B cell (primary cell): Measurements from ENCODE around the gene OSM. TPM values are rescaled to one million over a fixed set of nuclear protein-coding genes. Genes with fewer than 3 reads are reported as not detected.

Experiments used
- ATAC-seq: fragments of 200-7000 bp; cut with Tn5 transposase; one replicate; pipeline ENCODE4 v1.10.0; 2021; ENCODE audit warnings: low read depth, mild to moderate bottlenecking, moderate number of reproducible peaks, moderate library complexity
- CTCF ChIA-PET: fragments of 350-600 bp; sonication (Branson Sonifier 250); formaldehyde crosslinking; loops from one replicate; lab custom pipeline; 2021; ENCODE audit warnings: antibody characterized with exemption, inconsistent platforms; lab: Charles Lee
- POLR2A ChIA-PET: fragments of 350-600 bp; sonication (Branson Sonifier 250); formaldehyde crosslinking; loops from one replicate; lab custom pipeline; 2021; ENCODE audit warnings: antibody characterized with exemption; lab: Charles Lee
- DNase-seq: peaks from one replicate; pipeline ENCODE4 v3.0.0; 2013
- H2AFZ ChIP-seq: 2 replicates; pipeline ENCODE4 v1.6.1; 2012; ENCODE audit warnings: mild to moderate bottlenecking, low read depth, low read length; ENCODE audit not compliant: insufficient read depth, poor library complexity, severe bottlenecking
- H3K27ac ChIP-seq, 2 donors: 1 replicate in 1 of 2; 2 replicates in 1 of 2; pipeline ENCODE4 v1.5.1; 2012 to 2013; ENCODE audit warnings: low read length in 2 of 2, mild to moderate bottlenecking in 2 of 2, moderate library complexity in 1 of 2
- H3K27me3 ChIP-seq, 4 experiments: fragments of 200-600 bp in 1 of 4; sonication (generic) in 1 of 4; replicated peaks in 1 of 4; 1 replicate in 2 of 4; 2 replicates in 2 of 4; pipeline versions ENCODE4 v1.6.1 to v1.7.0; 2013 to 2016; ENCODE audit warnings: low read length in 3 of 4, mild to moderate bottlenecking in 2 of 4, mixed read lengths in 1 of 4, moderate library complexity in 1 of 4; ENCODE audit not compliant: insufficient read depth in 4 of 4, control insufficient read depth in 3 of 4; ENCODE audit errors: control extremely low read depth in 1 of 4
- H3K36me3 ChIP-seq, 2 experiments: replicated peaks in 1 of 2; 1 replicate in 1 of 2; 2 replicates in 1 of 2; pipeline versions ENCODE4 v1.6.1 to v1.7.1; 2013; ENCODE audit warnings: low read length in 1 of 2; ENCODE audit not compliant: insufficient read depth in 2 of 2, control insufficient read depth in 1 of 2; ENCODE audit errors: control extremely low read depth in 1 of 2, extremely low read depth in 1 of 2
- H3K4me1 ChIP-seq, 2 donors: fragments of 200-600 bp in 1 of 2; sonication (generic) in 1 of 2; 1 replicate in 1 of 2; 2 replicates in 1 of 2; pipeline versions ENCODE4 v1.5.1 to v1.6.1; 2013 to 2017; ENCODE audit warnings: low read length in 2 of 2; ENCODE audit not compliant: control insufficient read depth in 2 of 2, insufficient read depth in 2 of 2
- H3K4me2 ChIP-seq: replicated peaks from 2 replicates; pipeline ENCODE3; 2012; ENCODE audit warnings: mild to moderate bottlenecking, low read depth, low read length; ENCODE audit not compliant: poor library complexity, severe bottlenecking
- H3K4me3 ChIP-seq, 5 experiments: fragments of 200-600 bp in 1 of 5; sonication (generic) in 1 of 5; 1 replicate in 3 of 5; 2 replicates in 2 of 5; pipeline versions ENCODE4 v1.5.1 to v1.7.0; 2011 to 2016; ENCODE audit warnings: low read length in 4 of 5, mild to moderate bottlenecking in 4 of 5, low read depth in 2 of 5, control low read depth in 1 of 5, moderate library complexity in 1 of 5; ENCODE audit not compliant: insufficient read depth in 1 of 5; ENCODE audit errors: control extremely low read depth in 1 of 5, extremely low read depth in 1 of 5
- H3K79me2 ChIP-seq: fragments of 200-600 bp; sonication (generic); one replicate; pipeline ENCODE4 v1.6.0; 2016; ENCODE audit warnings: low read length; ENCODE audit not compliant: control insufficient read depth, insufficient read depth
- H3K9ac ChIP-seq: fragments of 200-600 bp; sonication (generic); 2 replicates; pipeline ENCODE4 v1.6.1; 2017; ENCODE audit warnings: mild to moderate bottlenecking, low read length, moderate library complexity
- H3K9me3 ChIP-seq, 3 donors: one replicate each; pipeline versions ENCODE4 v1.6.1 to v1.7.1; 2013; ENCODE audit warnings: low read length in 2 of 3; ENCODE audit not compliant: control insufficient read depth in 2 of 3, insufficient read depth in 1 of 3; ENCODE audit errors: control extremely low read depth in 1 of 3
- H4K20me1 ChIP-seq: 2 replicates; pipeline ENCODE4 v1.6.0; 2012; ENCODE audit warnings: mild to moderate bottlenecking, low read length; ENCODE audit not compliant: insufficient read depth, control insufficient read depth, poor library complexity, severe bottlenecking
- H3K27ac Mint-ChIP-seq: one replicate; pipeline ENCODE4 v1.8.0; 2021; ENCODE audit warnings: mixed read lengths
- H3K27me3 Mint-ChIP-seq: one replicate; pipeline ENCODE4 v1.8.0; 2021; ENCODE audit warnings: mixed read lengths
- H3K4me1 Mint-ChIP-seq: one replicate; pipeline ENCODE4 v1.8.0; 2021; ENCODE audit warnings: mixed read lengths
- H3K4me3 Mint-ChIP-seq: one replicate; pipeline ENCODE4 v1.8.0; 2021; ENCODE audit warnings: mixed read lengths
- H3K9me3 Mint-ChIP-seq: one replicate; pipeline ENCODE4 v1.8.0; 2022; ENCODE audit warnings: mixed read lengths; ENCODE audit not compliant: insufficient read depth
- EZH2 ChIP-seq: IDR thresholded peaks from 2 replicates; pipeline ENCODE4 v1.6.1; 2012; ENCODE audit warnings: borderline replicate concordance, low read depth, mild to moderate bottlenecking, moderate library complexity, low read length; ENCODE audit not compliant: insufficient read depth, poor library complexity, severe bottlenecking
- WGBS: methylation state at CpG from one replicate; pipeline ENCODE4 v1.1.5; 2013; ENCODE audit warnings: missing lambda C conversion rate; ENCODE audit not compliant: insufficient coverage; 5-methylcytosine and 5-hydroxymethylcytosine counted together
- intact Hi-C: fragments of 100-400 bp; cut with micrococcal nuclease; formaldehyde crosslinking; loops from one replicate; pipeline ENCODE4 v1.10.0; 2022
- polyA plus RNA-seq: library from polyadenylated mRNA; depleted of rRNA; stranded (reverse); fragments of >200 nt; gene quantifications from 2 replicates; pipeline ENCODE4 v1.2.3, GENCODE V29; 2012
- total RNA-seq, 2 donors: library from RNA; stranded (reverse); fragments of 120-200 nt in 1 of 2; gene quantifications; 1 replicate in 1 of 2; 2 replicates in 1 of 2; pipeline versions ENCODE4 v1.2.3 to v1.2.4, GENCODE V29; 2013 to 2022
- TF ChIP-seq, protein P1 (sequence below): fragments of 200-600 bp; IDR thresholded peaks from one replicate; pipeline ENCODE4 v1.8.0; 2022; ENCODE audit warnings: antibody characterized with exemption, mild to moderate bottlenecking

Gene OSM
- total and polyA plus RNA-seq, 2 donors (not counting 1 experiment from before 2014, with no cell fraction given) = 1.8 to 12.5 TPM

GRCh38 chr22:30284172-30284571, 17.5 kb upstream of the OSM start:
- intact Hi-C loops = no loop called here
- TF ChIP-seq EZH2 = no peak
- TF ChIP-seq, protein P1, sequence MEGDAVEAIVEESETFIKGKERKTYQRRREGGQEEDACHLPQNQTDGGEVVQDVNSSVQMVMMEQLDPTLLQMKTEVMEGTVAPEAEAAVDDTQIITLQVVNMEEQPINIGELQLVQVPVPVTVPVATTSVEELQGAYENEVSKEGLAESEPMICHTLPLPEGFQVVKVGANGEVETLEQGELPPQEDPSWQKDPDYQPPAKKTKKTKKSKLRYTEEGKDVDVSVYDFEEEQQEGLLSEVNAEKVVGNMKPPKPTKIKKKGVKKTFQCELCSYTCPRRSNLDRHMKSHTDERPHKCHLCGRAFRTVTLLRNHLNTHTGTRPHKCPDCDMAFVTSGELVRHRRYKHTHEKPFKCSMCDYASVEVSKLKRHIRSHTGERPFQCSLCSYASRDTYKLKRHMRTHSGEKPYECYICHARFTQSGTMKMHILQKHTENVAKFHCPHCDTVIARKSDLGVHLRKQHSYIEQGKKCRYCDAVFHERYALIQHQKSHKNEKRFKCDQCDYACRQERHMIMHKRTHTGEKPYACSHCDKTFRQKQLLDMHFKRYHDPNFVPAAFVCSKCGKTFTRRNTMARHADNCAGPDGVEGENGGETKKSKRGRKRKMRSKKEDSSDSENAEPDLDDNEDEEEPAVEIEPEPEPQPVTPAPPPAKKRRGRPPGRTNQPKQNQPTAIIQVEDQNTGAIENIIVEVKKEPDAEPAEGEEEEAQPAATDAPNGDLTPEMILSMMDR = no peak
- H3K9me3 ChIP-seq = no peaks in the 10 kb centered on the region
- H3K27ac ChIP-seq = no peak overlapping the region
- H3K4me3 ChIP-seq = no peak overlapping the region
- H3K27me3 Mint-ChIP-seq = peaks cover 7% of the 10 kb centered on the region
- POLR2A ChIA-PET = no interaction called here
- H3K79me2 ChIP-seq = no peaks in the 10 kb centered on the region
- DNase-seq (no peak), ATAC-seq (no peak)
- no peak overlapping the region for H3K4me3 Mint-ChIP-seq
- H3K27me3 ChIP-seq = peaks cover 0 to 5% (median 0%) of the 10 kb centered on the region in 4 experiments
- 98% methylated on average over 9 of the region's 9 CpGs for WGBS
- peaks cover 13% of the 10 kb centered on the region for H3K4me1 Mint-ChIP-seq
- H3K27ac Mint-ChIP-seq = no peak overlapping the region
- CTCF ChIA-PET = interaction anchor here (1.5 to 13.2 kb wide), 5 partner anchors 20 to 201 kb away, joined by 3 to 510 read pairs (median 169); partner anchors contain the start of genes CCDC157, RNF215, SEC14L2 and SF3A1
- H4K20me1 ChIP-seq = peaks cover 8% of the 10 kb centered on the region
- no peak overlapping the region for H3K9ac ChIP-seq
- peaks cover 0 to 3% of the 10 kb centered on the region in 2 experiments for H3K36me3 ChIP-seq
- H3K4me1 ChIP-seq = peaks cover 12 to 18% of the 10 kb centered on the region in 2 donors
- H3K4me2 ChIP-seq = no peak overlapping the region
- H3K9me3 Mint-ChIP-seq = no peaks in the 10 kb centered on the region
- no peak overlapping the region for H2AFZ ChIP-seq

DNA sequence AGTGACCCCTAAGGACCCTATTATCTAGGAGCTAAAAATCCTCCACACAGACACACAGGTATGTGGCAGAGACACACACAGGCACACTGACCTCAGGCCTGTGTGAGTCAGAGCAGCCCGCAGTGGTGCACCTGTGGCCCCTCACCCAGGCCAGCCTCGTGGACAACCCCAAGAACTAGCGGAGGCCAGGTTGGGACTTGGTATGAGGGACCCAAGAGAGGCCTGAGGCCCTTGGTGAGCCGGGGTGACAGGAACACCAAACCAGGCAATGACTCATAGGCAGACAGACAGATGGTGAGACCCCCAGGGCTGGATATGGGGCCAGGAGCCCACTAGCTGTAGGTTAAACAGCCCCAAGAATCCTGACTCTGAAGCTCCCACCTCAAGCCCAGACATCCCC, 16.7 kb upstream of the OSM start:
- Histone ChIP-seq H3K27ac (no peak overlapping the region), H3K79me2 (no peaks in the 10 kb centered on the region), H2AFZ (no peak overlapping the region), H3K9ac (no peak overlapping the region), H3K4me3 (no peak overlapping the region), H3K9me3 (no peaks in the 10 kb centered on the region), H3K27me3 (peaks cover 0 to 11% (median 0%) of the 10 kb centered on the region in 4 experiments), H3K36me3 (peaks cover 0 to 3% of the 10 kb centered on the region in 2 experiments), H4K20me1 (peaks cover 8% of the 10 kb centered on the region), H3K4me2 (no peak overlapping the region), H3K4me1 (peaks cover 6 to 11% of the 10 kb centered on the region in 2 donors)
- no peak overlapping the region for H3K4me3 Mint-ChIP-seq
- ATAC-seq = no peak
- peaks cover 13% of the 10 kb centered on the region for H3K27me3 Mint-ChIP-seq
- no peak for DNase-seq
- CTCF ChIA-PET = interaction anchor here (0.6 to 13.2 kb wide), 8 partner anchors 11 to 178 kb away, joined by 3 to 510 read pairs (median 5); partner anchors contain the start of genes CCDC157, RNF215, SEC14L2 and SF3A1
- H3K4me1 Mint-ChIP-seq = peaks cover 11% of the 10 kb centered on the region
- POLR2A ChIA-PET = no interaction called here
- H3K9me3 Mint-ChIP-seq = no peaks in the 10 kb centered on the region
- WGBS = 88% methylated on average over 4 of the region's 4 CpGs
- TF ChIP-seq, protein P1 = no peak
- no peak for TF ChIP-seq EZH2
- intact Hi-C loops = no loop called here
- no peak overlapping the region for H3K27ac Mint-ChIP-seq
